Glomerular visceral epithelial cell (primary cell): ENCODE measurements around the gene RRAD.
A peak's percentile ranks its signal among the peaks of the same experiment; 100 is the strongest.
"Not testable (repeated sequence)": the region's sequence is repeated elsewhere in the genome, so short reads cannot be mapped to it uniquely, and the experiment has no call there.

Experiments used
- DNase-seq: peaks from one replicate; pipeline ENCODE4 v3.0.0-alpha.2; 2016; ENCODE audit errors: extremely low spot score

RRAD gene, protein sequence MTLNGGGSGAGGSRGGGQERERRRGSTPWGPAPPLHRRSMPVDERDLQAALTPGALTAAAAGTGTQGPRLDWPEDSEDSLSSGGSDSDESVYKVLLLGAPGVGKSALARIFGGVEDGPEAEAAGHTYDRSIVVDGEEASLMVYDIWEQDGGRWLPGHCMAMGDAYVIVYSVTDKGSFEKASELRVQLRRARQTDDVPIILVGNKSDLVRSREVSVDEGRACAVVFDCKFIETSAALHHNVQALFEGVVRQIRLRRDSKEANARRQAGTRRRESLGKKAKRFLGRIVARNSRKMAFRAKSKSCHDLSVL

DNA sequence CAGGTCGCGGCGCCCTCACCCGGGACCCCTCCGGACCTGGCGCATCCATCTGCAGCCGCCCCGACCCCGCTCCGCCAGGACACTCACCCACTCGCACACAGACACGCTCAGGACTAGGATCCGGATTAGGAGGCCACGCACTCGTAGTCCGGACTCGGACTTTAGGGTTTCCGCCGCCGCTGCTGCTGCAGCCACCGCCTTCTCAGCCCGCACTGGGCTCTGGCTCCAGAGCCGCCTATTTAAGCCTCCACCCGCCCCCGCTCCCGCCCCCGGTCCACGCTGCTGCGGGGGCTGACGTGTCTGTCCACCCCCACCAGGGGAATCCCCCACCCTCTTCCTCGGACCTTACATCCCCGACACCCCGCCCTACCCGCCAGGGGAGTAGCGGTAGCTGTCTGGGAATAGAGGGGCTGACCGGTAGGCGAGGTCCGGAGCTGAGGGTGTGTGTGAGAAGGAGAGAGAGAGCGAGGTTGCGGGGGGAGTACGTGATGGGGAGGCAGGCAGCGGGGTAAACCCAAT is at the start of gene RRAD:
Gene RRAD, minus strand, starts transcription at position 214 of the 519 bp plus-strand sequence. CDS start 356 bp downstream, outside the sequence.
- peak; percentile 93 for DNase-seq

DNA sequence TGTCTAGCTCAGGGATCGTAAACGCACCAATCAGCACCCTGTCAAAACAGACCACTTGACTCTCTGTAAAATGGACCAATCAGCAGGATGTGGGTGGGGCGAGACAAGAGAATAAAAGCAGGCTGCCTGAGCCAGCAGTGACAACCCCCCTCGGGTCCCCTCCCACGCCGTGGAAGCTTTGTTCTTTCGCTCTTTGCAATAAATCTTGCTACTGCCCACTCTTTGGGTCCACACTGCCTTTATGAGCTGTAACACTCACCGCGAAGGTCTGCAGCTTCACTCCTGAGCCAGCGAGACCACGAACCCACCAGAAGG is 49.6 kb upstream of the RRAD start:
- DNase-seq: not testable (repeated sequence)

DNA sequence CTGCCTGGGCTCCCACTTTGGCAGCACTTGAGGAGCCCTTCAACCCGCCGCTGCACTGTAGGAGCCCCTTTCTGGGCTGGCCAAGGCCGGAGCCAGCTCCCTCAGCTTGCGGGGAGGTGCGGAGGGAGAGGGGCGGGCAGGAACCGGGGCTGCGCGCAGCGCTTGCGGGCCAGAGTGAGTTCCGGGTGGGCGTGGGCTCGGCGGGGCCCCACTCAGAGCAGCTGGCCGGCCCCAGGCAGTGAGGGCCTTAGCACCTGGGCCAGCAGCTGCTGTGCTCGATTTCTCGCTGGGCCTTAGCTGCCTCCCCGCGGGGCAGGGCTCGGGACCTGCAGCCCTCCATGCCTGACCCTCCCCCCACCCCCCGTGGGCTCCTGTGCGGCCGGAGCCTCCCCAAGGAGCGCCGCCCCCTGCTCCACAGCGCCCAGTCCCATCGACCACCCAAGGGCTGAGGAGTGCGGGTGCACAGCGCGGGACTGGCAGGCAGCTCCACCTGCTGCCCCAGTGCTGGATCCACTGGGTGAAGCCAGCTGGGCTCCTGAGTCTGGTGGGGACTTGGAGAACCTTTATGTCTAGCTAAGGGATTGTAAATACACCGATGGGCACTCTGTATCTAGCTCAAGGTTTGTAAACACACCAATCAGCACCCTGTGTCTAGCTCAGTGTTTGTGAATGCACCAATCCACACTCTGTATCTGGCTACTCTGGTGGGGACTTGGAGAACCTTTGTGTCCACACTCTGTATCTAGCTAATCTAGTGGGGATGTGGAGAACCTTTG is 49.0 kb upstream of the RRAD start:
- DNase-seq: not testable (repeated sequence)

DNA sequence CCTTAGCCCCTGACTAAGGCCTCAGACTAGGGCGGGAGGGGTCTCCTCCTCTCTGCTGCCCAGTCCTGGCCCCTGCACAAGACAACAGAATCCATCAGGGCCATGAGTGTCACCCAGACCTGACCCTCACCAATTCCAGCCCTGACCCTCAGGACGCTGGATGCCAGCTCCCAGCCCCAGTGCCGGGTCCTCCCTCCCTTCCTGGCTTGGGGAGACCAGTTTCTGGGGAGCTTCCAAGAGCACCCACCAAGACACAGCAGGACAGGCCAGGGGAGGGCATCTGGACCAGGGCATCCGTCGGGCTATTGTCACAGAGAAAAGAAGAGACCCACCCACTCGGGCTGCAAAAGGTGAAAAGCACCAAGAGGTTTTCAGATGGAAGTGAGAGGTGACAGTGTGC is 48.4 kb upstream of the RRAD start:
- no peak for DNase-seq

DNA sequence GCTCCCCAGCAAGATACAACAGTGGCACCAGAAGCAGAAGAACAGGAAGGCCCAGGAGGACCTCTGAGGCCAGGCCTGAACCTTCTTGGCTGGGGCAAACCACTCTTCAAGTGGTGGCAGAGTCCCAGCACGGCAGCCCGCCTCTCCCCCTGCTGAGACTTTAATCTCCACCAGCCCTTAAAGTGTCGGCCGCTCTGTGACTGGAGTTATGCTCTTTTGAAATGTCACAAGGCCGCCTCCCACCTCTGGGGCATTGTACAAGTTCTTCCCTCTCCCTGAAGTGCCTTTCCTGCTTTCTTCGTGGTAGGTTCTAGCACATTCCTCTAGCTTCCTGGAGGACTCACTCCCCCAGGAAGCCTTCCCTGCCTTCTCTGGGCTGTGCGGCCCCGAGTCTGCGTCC is 47.6 kb upstream of the RRAD start:
- no peak for DNase-seq

DNA sequence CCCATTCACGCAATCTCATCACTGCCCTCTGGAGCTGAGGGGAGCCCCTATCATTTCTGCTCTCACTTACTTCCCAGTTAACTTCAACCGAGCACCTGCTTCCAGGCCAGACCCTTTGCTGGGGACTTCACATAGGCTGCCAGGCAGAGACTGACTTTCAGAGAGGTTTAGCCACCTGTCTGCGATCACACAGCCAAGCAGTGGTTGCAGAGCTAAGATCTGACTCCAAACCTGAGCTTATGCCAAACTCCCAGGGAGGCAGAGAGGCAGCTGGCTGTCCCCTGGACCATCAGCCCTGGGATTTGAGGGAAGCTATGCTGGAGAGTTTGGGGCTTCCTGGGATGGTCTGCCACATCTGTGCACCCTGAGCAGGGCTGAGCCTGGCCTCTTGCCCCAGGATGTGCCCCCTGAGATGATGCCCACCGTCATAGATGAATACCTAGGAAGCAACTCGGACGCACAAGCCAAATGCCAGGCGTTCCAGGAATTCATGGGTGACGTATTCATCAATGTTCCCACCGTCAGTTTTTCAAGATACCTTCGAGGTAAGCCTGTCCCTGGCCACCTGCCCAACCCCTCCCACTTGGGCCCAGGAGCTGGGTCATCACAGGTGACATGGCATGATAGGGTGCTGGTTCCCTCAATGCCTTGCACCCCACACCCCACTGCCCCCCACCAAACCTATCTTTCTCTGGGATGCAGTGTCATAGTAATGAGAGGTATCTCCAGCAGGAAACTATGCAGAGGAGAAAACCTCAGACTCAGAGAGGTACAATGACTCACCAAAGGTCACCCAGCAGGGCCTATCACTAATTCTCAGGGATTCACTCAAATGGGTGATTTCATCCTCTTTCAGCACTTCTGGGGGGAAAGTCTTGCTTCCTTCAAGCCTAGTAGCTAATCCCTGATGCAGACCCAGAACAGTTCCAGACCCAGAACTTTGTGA is 45.7 kb upstream of the RRAD start:
- peak; percentile 82 for DNase-seq

DNA sequence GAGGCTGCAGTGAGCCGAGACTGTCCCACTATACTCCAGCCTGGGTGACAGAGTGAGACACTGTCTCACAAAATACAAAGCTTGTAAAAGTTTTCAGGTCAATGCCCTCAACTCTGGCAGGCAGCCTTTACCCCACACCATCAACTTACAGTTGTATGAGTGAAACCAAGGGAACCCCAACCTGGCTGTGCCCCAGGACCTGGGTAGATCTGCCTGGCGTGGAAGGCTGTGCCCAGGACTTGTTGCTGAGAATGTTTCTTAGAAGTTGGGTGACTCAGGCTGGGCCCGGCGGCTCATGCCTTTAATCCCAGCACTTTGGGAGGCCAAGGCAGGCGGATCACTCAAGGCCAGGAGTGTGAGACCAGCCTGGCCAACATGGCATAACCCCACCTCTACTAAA is 43.5 kb upstream of the RRAD start:
- DNase-seq: no peak

DNA sequence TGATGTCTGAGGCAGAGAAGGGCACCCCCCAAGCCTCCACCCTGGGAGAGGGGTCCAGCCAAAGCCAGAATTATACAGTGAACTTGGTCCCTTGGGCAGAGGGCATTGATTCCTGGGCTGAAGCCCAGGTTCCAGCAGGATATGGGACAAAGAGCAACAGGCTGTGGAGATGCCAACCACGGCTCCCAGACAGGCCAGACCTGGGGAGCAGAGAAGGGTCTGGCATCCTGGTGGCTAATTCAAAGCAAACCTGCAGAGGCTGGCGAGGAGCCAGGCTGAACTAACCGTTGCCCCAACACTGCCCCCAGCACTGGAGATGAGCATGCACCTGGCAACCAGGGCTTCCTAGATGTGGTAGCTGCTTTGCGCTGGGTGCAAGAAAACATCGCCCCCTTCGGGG is 38.7 kb upstream of the RRAD start:
- DNase-seq: no peak

DNA sequence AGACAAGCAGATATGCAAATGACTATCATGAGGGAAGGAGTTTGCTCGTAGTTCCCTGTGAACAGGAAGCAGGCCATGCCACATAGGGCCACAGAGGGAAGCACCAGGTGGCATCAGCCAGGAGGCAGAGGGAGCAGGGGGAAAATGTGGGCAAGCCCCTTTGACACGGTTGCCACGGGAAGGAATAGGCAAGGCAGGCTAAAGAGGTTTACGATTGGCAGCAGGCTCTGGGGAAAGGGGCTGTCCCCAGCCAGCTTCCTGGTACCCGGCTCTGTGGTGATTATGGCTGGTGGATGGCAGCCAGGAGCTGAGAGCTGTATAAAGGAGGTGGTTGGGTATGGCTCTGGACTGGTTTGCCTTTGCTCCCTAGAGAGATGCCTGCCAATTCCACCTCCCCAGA is 36.6 kb upstream of the RRAD start:
- DNase-seq: no peak

DNA sequence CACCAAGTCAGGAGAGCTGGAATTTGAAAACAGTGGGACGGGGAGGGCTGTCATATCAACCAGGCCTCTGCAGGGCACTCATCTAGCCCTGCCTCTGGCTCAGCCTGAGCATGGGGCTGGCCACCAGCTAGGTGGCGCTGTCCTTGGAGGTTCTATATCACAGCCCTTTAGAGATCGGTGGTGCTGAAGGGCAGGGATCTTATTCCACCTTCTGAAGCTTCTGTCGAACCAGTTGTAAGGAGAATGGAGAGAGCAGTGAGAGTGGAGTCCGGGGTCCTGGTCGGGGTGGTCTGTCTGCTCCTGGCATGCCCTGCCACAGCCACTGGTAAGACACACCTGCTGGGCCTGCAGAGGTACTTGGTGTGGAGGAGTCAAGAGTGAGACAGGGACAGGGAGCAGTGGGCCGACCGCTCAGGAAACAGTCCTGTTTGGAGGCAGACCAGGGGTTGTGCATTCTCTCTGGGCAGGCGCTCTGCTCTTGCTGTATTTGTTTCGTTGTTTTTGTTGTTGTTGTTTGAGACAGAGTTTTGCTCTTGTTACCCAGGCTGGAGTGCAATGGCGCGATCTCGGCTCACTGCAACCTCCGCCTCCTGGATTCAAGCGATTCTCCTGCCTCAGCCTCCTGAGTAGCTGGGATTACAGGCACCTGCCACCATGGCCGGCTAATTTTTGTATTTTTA is 35.9 kb upstream of the RRAD start, which contains the start of gene CES3:
Gene CES3, plus strand, starts transcription at position 202 of the 680 bp plus-strand sequence. Its CDS starts 42 bp downstream, at position 244.
- peak; percentile 67 for DNase-seq

DNA sequence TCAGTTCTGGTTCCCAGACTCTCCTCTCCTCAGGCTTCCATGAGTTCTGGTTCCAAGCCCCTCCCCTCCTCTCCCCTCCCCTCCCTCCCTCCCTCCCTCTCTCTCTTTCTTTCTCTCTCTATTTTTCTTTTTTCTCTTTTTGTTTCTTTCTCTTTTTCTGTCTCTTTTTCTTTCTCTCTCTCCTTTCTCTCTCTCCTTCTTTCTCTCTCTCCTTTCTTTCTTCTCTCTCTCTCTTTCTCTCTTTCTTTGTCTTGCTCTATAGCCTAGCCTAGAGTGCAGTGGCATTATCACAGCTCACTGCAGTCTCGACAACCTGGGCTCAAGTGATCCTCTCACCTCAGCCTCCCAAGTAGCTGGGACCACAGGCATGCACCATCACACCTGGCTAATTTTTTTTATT is 34.9 kb upstream of the RRAD start:
- no peak for DNase-seq

DNA sequence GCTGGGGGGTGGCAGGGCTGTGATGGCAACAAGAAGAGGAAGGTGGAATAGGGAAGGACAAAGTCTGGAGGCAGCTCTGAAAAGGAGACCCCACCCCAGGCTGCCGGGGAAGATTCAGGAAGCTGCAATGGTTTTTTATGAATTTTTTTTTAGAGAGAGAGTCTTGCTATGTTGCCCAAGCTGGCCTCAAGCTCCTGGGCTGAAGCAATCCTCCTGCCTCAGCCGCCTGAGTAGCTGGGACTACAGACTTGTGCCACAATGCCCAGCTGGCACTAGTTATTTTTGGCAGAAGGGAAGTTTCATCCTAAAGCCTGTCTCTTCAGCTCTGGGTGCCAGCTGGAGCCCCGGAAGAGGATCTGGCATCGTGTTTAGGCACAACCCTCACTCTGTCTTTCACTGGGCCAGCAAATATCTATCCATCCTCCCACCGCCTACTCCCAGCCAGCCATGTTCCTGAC is 34.4 kb upstream of the RRAD start:
- DNase-seq: no peak

DNA sequence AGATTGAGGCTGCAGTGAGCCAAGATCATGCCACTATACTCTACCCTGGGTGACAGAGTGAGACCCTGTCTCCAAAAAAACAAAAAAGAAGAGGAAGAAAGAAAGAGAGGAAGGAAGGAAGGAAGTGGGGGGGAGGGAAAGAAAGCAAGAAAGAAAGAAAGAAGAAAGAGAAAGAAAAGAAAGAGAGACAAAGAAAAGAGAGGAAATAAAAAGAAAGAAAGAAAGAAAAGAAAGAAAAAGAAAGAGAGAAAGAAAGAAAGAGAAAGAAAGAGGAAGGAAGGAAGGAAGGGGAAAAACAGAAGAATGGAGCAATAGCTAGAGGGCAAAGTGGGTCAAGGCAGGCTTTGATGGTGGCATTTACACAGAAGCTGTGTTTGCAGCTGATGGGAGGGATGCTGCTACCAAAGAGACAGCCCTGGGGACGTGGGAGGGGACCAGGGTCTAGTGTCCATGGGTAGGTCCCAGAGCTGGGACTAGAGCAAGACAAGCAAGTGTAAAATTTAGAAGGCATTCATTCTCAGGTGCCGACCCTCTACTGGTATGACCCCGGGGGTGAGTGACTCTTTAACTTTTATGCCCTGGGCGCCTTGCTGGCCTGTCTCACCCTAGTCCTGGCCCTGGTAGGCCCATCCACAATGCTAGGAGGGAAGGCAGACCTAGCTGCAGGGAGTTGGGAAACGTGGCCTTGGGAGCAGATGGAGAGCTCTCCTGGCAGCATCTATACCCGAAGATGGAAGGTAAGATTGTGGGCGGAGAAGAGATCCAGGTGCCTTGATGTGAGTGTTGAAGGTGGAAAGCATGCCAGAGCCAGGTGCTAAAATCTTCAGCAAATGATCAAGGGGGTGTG is 33.7 kb upstream of the RRAD start:
- DNase-seq: no peak

DNA sequence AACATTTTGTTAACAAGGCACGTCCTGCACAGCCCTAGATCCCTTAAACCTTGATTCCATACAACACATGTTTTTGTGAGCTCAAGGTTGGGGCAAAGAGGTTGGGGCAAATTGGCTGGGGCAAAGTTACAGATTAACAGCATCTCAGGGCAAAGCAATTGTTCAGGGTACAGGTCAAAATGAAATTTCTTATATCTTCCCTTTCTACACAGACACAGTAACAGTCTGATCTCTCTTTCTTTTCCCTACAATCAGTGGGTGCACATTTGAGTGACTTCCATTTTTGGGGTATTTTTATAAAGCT is 30.8 kb upstream of the RRAD start:
- DNase-seq: not testable (repeated sequence)

DNA sequence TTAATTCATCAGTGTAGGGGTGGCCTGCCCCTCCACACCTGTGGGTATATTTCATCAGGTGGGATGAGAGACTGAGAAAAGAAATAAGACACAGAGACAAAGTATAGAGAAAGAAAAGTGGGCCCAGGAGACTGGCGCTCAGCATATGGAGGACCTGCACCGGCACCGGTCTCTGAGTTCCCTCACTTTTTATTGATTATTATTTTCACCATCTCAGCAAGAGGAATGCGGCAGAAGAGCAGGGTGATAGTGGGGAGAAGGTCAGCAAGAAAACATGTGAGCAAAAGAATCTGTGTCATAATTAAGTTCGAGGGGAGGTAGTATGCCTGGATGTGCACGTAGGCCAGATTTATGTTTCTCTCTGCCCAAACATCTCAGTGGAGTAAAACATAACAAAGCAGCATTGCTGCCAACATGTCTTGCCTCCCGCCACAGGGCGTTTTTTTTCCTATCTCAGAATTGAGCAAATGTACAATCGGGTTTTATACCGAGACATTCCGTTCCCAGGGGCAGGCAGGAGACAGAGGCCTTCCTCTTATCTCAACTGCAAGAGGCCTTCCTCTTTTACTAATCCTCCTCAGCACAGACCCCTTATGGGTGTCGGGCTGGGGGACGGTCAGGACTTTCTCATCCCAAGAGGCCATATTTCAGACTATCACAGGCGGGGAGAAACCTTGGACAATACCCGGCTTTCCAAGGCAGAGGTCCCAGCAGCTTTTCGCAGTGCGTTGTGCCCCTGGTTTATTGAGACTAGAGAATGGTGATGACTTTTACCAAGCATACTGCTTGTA is 30.2 kb upstream of the RRAD start:
- DNase-seq: not testable (repeated sequence)

DNA sequence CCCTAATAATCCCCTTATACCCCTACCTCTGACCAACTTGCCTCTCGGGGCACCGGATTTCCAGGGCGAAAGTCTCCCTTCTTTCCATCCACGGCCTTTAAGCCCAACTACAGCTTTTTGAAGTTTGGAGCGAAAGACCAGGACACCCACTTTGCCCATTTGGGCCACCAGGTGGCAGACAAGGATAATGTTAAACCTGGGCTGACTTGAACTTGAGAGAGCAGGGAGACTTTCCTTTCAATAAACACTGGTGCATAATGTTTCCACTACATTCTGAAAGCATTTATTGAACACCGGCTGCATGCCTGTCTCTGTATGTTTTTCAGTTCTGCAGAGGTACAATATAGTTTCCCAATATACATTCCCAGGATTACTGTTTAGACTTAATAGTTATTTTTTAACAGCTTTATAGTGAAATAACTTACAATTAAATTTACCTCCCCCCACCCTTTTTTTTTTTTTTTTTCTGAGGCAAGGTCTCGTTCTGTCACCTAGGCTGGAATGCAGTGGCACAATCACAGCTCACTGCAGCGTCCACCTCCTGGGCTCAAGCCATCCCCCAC is 28.8 kb upstream of the RRAD start:
- DNase-seq: peak; percentile 74

DNA sequence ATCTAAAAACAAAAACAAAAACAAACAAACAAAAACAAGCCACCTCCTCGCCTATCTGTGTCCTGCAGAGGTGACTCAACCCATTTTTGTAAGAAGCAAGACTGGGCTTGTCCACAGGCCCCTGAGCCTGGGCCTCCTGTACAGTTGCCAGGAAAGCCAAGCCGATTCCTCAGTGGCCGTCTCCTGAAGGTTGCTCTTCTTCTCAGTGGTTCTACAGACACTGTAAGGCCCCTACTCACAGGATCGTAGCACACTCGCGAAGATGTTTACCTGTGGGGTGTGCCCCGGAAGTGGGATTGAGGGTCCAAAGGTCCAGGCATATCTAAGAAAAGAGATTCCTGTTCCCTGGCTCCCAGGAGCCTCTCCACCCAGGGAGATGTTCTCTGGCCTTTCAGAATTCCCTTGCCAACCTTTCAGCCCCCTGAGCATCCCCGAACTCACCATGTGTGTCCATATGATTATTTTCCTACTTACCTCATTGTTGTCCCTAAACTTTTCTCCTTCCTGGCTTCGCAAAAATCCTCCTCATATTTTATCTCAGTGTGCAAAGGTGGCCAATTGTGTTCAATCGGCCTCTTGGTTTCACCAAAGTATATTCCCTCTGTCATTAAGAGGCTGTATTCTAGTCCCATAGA is 28.2 kb upstream of the RRAD start:
- DNase-seq: no peak

DNA sequence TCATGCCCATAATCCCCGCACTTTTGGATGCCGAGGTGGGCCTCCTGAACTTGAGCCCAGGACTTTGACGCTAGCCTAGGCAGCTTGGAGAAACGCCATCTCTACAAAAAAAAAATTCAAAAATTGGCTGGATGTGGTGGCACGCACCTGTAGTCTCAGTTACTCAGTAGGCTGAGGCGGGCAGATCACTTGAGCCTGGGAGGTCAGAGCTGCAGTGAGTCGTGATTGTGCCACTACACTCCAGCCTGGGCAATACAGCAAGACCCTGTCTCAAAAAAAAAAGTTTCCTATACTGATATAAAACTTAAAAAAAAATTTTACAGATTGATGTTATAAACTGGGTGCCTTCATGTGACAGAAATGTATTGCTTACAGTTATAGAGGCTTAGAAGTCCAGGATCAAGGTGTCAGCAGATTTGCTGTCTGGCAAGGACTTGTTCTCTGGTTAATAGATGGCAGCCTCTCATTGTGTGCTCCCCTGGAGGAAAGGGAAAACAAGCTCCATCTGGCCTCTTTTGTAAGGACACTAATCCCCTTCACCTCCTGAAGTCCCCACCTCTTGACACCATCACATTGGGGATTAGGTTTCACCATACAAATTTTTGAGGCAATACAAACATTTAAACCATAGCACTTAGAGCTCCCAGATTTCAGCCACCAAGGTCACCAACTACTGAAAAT is 27.2 kb upstream of the RRAD start:
- no peak for DNase-seq
